GM12874 (cell line): Measurements from ENCODE around the gene CA10.

Experiments
- TF ChIP-seq, protein P1 (sequence below): IDR thresholded peaks from 2 replicates; pipeline ENCODE4 v1.5.1; 2011; ENCODE audit warnings: low read depth, mild to moderate bottlenecking, control low read depth, low read length, moderate library complexity; ENCODE audit not compliant: insufficient read depth

The CA10 gene

DNA sequence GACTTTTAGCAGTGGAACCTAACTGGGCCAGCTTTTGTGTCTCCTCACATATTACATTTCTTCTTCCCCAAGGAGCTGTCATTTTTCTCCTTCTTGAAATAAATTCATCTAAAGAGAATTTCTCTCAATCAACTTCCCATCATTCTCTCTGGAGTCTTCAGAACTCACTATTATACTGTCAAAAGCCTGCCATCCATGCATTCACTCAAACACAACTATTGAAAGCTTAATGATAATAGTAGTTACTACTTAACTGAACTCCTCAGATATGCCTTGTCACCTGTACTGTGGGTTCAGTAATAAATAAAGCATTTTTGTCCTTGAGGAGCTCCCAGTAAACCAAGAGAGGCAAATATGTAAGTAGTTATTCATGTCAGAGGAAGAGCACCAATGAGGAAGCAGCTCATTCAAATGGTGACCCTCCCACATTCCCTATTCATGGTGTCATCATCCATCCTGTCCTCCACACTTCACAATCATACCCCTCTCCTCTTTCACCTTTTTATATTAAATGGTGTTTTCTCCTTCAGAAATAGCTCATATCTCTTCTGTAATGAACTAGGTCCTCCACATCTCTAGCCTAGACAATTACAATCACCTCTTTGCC is 162.6 kb downstream of the CA10 start:
- TF ChIP-seq, protein P1, sequence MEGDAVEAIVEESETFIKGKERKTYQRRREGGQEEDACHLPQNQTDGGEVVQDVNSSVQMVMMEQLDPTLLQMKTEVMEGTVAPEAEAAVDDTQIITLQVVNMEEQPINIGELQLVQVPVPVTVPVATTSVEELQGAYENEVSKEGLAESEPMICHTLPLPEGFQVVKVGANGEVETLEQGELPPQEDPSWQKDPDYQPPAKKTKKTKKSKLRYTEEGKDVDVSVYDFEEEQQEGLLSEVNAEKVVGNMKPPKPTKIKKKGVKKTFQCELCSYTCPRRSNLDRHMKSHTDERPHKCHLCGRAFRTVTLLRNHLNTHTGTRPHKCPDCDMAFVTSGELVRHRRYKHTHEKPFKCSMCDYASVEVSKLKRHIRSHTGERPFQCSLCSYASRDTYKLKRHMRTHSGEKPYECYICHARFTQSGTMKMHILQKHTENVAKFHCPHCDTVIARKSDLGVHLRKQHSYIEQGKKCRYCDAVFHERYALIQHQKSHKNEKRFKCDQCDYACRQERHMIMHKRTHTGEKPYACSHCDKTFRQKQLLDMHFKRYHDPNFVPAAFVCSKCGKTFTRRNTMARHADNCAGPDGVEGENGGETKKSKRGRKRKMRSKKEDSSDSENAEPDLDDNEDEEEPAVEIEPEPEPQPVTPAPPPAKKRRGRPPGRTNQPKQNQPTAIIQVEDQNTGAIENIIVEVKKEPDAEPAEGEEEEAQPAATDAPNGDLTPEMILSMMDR = no peak

DNA sequence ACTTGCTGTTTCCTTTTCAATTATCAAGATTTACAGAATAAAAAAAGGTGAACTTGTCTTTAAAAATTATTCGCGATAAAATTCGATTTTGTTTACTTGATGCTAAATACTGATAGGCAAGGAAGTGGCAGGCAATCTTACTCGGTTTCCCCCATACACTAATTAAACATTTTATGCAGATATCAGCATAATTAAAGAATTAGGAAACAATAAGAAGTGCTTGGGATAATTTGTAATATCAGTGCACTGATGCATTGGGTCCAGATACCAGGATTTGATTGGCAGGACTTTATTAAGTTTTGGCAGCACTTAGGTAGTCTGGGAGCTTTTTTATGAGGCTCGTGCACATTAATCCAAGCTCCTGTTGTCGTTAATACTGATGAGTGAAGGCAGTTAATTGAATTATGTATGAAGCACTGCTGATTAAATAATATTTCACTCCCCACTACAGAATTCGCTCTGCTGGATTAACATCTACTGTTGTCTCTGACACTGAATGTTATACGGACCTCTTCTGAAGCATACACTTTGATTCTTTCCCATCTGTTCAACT is 165.6 kb downstream of the CA10 start:
- TF ChIP-seq, protein P1 = no peak

DNA sequence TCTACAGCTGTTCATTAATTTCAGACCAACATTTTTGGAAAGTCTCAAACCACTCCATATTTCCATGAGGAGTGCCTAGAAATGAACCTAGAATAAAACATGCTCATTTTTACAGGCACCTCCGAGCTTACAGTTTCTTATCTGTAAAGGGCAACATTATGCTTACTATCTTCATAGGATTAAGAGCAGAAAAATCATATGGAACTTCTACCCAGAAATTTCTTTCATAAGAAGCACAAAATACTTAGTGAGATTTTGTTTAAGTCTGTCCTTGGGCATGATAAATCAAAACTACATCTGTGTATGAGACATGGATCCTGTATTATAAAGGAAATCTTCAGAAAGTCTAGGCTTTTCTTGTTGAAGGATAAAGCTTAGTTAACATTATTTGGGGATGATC is 187.4 kb downstream of the CA10 start:
- TF ChIP-seq, protein P1 = no peak

DNA sequence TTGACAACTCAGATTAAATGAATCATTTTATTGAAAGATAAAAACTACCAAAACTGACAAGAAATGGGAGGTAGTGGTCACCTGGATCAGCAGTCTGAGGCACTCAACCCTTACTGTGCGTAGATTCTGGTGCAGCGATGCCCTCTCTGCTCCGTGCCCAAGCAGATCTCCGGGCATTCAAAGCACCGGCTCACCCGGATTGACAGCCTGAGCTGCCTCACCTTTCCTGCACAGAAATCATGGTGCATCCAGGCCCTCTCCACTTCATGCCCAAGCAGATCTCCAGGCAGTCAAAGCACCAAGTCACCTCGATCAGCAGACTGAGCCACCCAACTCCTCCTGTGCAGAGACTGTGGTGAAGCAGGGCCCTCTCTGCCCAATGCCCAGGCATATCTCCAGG is 196.8 kb downstream of the CA10 start:
- TF ChIP-seq, protein P1 = no peak

DNA sequence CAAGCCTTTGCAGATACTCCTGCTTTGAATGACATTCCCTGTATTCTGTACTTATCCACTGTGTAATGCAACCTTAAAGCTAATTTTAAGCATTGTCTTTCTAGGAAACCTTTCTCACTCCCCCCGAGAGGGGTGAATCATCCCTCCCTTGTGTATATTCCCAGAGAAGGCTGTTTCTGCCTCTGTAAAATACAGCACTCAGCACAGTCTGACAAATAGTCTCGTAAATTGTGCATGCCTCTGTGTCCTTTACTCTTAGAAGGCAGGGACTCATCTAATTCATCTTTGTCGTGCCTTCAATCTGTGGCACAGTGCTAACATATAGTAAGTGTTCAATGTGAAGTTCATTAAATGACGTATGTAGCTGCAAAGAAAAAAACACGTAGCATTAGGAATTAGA is 200.7 kb downstream of the CA10 start:
- TF ChIP-seq, protein P1 = no peak

DNA sequence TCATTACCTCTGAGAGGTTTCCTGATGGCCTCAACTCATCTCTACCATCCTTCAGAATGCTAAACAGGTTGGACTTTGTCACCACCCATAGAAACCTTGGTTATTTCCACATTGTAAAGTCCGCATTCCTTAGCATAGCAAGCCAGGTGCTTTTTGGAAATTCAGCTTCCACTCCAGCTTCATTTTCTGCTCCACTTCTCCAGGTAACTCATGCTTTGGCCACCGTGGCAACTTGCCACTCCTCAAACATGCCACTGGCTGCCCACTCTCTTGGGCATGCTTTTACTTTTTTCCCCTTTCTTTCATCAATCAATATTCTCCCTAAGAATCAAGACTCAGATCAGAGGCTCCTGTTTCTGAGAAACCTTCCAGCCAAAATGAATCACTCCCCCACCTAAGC is 203.3 kb downstream of the CA10 start:
- TF ChIP-seq, protein P1 = no peak

DNA sequence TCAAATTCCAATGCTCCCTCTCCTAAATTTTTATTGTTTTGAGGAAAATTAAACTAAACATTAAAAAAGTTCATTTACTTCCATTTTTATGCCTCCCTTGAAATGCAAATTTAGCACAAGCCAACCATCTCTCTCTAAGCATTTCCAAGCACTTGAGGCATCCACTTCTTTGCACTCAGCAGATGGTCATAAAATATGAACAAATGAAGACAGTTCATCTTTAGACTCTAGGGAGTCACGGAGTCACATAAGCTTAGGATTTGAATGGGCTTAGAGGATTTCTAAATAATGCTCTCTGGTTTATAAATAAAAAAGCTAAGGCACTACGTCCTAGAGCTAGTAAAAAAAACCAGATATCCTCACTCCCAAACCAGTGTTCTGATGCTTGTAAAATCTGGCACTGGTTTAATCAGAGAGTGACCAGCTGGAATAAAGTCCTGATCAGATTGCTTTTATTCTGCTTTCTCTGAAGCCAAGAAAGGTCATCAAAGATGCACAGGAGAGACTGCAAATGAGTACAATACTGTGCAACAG is 204.2 kb downstream of the CA10 start:
- TF ChIP-seq, protein P1 = no peak
